OCI-LY1 (cell line): Measurements from ENCODE around the gene RBBP8.

Experiments
- H2AFZ ChIP-seq: fragments of 200-600 bp; sonication (generic), shearing (Covaris generic); 2 replicates; pipeline ENCODE4 v1.6.0; 2014; ENCODE audit warnings: antibody characterized with exemption, mild to moderate bottlenecking, low read length
- H3F3A ChIP-seq: fragments of 200-600 bp; sonication (generic), shearing (Covaris generic); 2 replicates; pipeline ENCODE4 v1.6.0; 2014; ENCODE audit warnings: mild to moderate bottlenecking, antibody characterized with exemption, low read length, moderate library complexity; ENCODE audit not compliant: insufficient read depth
- H3K27ac ChIP-seq: fragments of 200-600 bp; sonication (generic); 2 replicates; pipeline ENCODE4 v1.5.1; 2014; ENCODE audit warnings: low read length, mixed run types, mild to moderate bottlenecking, low read depth; ENCODE audit not compliant: poor library complexity, severe bottlenecking
- H3K27me3 ChIP-seq: fragments of 200-600 bp; sonication (generic); 2 replicates; pipeline ENCODE4 v1.6.0; 2014; ENCODE audit warnings: antibody characterized with exemption, mild to moderate bottlenecking, low read length, moderate library complexity; ENCODE audit not compliant: insufficient read depth
- H3K36me3 ChIP-seq: fragments of 200-600 bp; sonication (generic); 2 replicates; pipeline ENCODE4 v1.6.1; 2014; ENCODE audit warnings: mild to moderate bottlenecking, antibody characterized with exemption, low read length, moderate library complexity, mixed read lengths; ENCODE audit not compliant: insufficient read depth
- H3K4me1 ChIP-seq: fragments of 200-600 bp; sonication (generic); 2 replicates; pipeline ENCODE4 v1.5.1; 2014; ENCODE audit warnings: mild to moderate bottlenecking, low read length, moderate library complexity; ENCODE audit not compliant: insufficient read depth, severe bottlenecking
- H3K4me2 ChIP-seq: fragments of 200-600 bp; sonication (generic), shearing (Covaris generic); 2 replicates; pipeline ENCODE4 v1.6.1; 2014; ENCODE audit warnings: low read length
- H3K4me3 ChIP-seq: fragments of 200-600 bp; sonication (generic); 2 replicates; pipeline ENCODE4 v1.5.1; 2014; ENCODE audit warnings: low read length, low read depth, mild to moderate bottlenecking, mixed read lengths; ENCODE audit not compliant: poor library complexity, severe bottlenecking
- H3K79me2 ChIP-seq: fragments of 200-600 bp; shearing (Covaris generic); 2 replicates; pipeline ENCODE4 v1.6.1; 2016; ENCODE audit warnings: mixed run types, low read length, mixed read lengths; ENCODE audit not compliant: insufficient read depth
- H3K9ac ChIP-seq: fragments of 200-600 bp; sonication (generic), shearing (Covaris generic); 2 replicates; pipeline ENCODE4 v1.6.1; 2014; ENCODE audit warnings: mild to moderate bottlenecking, low read length, mixed read lengths
- H3K9me2 ChIP-seq: fragments of 200-600 bp; sonication (generic), shearing (Covaris generic); 2 replicates; pipeline ENCODE4 v1.6.1; 2014; ENCODE audit warnings: low read depth, mild to moderate bottlenecking, low read length, mixed read lengths
- H3K9me3 ChIP-seq: fragments of 200-600 bp; shearing (Covaris generic); 2 replicates; pipeline ENCODE4 v1.6.1; 2014; ENCODE audit warnings: low read length, mixed read lengths
- H4K20me1 ChIP-seq: fragments of 200-600 bp; sonication (generic), shearing (Covaris generic); 2 replicates; pipeline ENCODE4 v1.6.0; 2016; ENCODE audit warnings: mild to moderate bottlenecking, low read length; ENCODE audit not compliant: insufficient read depth
- CTCF ChIP-seq: fragments of 200-600 bp; sonication (generic), shearing (Covaris generic); IDR thresholded peaks from 2 replicates; pipeline ENCODE4 v1.5.1; 2017; ENCODE audit warnings: mild to moderate bottlenecking, antibody characterized with exemption, low read length, moderate library complexity, mixed read lengths
- EZH2 ChIP-seq: fragments of 200-600 bp; sonication (generic), shearing (Covaris generic); IDR thresholded peaks from 2 replicates; pipeline ENCODE4 v1.8.0; 2017; ENCODE audit warnings: borderline replicate concordance, mixed run types, mild to moderate bottlenecking, antibody characterized with exemption, low read length, moderate library complexity, mixed read lengths

Gene RBBP8

GRCh38 chr18:23053776-23054457 is 120.8 kb downstream of the RBBP8 start:
- Histone ChIP-seq H3K27me3 (0 out of 2 replicates have a peak, but pooled peaks cover 6% of the 10 kb centered on the region), H3K79me2 (no peaks in the 10 kb centered on the region), H3K4me1 (no peaks in the 10 kb centered on the region), H3K4me3 (no peak overlapping the region), H3K9ac (no peak overlapping the region), H3K36me3 (no peaks in the 10 kb centered on the region), H2AFZ (no peak overlapping the region), H3K4me2 (no peak overlapping the region), H3K9me3 (no peaks in the 10 kb centered on the region), H3K27ac (no peak overlapping the region), H3K9me2 (no peaks in the 10 kb centered on the region), H4K20me1 (no peaks in the 10 kb centered on the region), H3F3A (no peaks in the 10 kb centered on the region)
- TF ChIP-seq EZH2 = no peak
- no peak for TF ChIP-seq CTCF

GRCh38 chr18:23054553-23054952 is 121.4 kb downstream of the RBBP8 start:
- Histone ChIP-seq H3K9me2 (no peaks in the 10 kb centered on the region), H4K20me1 (no peaks in the 10 kb centered on the region), H3K27me3 (0 out of 2 replicates have a peak, but pooled peaks cover 6% of the 10 kb centered on the region), H2AFZ (no peak overlapping the region), H3K79me2 (no peaks in the 10 kb centered on the region), H3K36me3 (no peaks in the 10 kb centered on the region), H3K9ac (no peak overlapping the region), H3K9me3 (no peaks in the 10 kb centered on the region), H3K4me3 (no peak overlapping the region), H3K4me1 (no peaks in the 10 kb centered on the region), H3K27ac (no peak overlapping the region), H3K4me2 (no peak overlapping the region), H3F3A (no peaks in the 10 kb centered on the region)
- TF ChIP-seq EZH2 (no peak), CTCF (no peak)

- Histone ChIP-seq H4K20me1 (no peaks in the 10 kb centered on the region), H3K27ac (no peak overlapping the region), H2AFZ (no peak overlapping the region), H3K9me3 (no peaks in the 10 kb centered on the region), H3F3A (no peaks in the 10 kb centered on the region), H3K4me2 (no peak overlapping the region), H3K4me1 (no peaks in the 10 kb centered on the region), H3K4me3 (no peak overlapping the region), H3K9me2 (no peaks in the 10 kb centered on the region), H3K27me3 (0 out of 2 replicates have a peak, but pooled peaks cover 6% of the 10 kb centered on the region), H3K79me2 (no peaks in the 10 kb centered on the region), H3K9ac (no peak overlapping the region), H3K36me3 (no peaks in the 10 kb centered on the region)
- TF ChIP-seq EZH2 = no peak
- no peak for TF ChIP-seq CTCF
These were observed 123.2 kb downstream of the RBBP8 start for GRCh38 chr18:23056315-23056714.
